Measurements from ENCODE around the gene SNCB. TPM values are rescaled to one million over a fixed set of nuclear protein-coding genes. Genes with fewer than 3 reads are reported as not detected.

The SNCB gene
- total and polyA plus RNA-seq, 2 of the 4 experiments (the other 2 are of a cell fraction), result 0.41 TPM; not detected in 1

DNA sequence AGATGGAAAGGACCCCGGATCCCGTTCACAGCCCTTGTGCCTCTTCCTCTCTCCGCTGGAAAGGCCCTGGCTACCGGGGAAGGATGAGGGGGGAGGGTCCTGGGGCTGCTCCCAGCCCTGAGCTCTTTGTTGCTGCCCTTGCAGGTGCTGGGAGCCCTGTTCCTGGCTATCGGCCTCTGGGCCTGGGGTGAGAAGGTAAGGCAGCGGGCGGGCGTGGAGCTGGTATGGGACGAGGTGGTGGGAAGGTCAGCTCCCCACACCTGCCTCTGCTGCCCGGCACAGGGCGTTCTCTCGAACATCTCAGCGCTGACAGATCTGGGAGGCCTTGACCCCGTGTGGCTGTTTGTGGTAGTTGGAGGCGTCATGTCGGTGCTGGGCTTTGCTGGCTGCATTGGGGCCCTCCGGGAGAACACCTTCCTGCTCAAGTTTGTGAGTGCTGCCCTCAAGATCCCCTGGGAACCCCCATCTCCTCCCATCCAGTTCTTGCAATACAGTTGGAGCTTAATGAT, 21.2 kb upstream of the SNCB start (continued):
- TF ChIP-seq MAZ (IDR thresholded peaks at IDR 0.05; ENCODE audit: borderline replicate concordance, low read depth, low read length), result no peak

DNA sequence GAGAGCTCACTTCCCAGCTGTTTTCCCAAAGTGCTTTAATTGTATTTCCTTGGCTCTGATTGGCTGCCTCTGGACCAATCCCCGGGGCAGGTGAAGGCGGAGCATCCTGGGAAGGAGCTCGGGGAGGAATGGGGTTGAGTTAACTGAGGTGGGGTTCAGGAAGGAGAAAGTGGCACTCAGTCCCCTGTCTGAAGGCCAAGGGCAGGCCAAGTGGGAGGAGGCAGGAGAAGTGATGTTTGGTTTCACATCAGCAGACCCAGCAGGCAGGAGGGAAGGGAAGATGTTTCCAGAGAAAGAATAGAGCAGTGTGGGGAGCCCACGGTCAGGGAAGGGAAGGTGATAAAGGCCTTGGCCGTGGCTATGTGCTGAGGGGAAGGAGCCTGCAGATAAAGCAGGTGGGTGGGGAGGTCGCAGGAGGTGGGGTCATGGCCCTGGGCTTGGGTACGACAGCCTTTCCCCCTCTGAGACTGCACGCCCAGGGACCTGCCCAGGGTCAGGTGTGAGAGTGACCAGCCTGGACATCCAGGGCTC, 20.1 kb upstream of the SNCB start:
- no peak overlapping the region for H3K23ac ChIP-seq (ENCODE audit: low read depth, low read length)
- no peak overlapping the region for H3K4me3 ChIP-seq (ENCODE audit: insufficient read depth, low read depth, low read length)
- no peak overlapping the region for H3K4me2 ChIP-seq (ENCODE audit: low read depth, low read length)
- H2AK5ac ChIP-seq (ENCODE audit: low read depth, low read length), result no peak overlapping the region
- ATAC-seq (ENCODE audit: low read depth) (no peak), DNase-seq (no peak)
- no peak for TF ChIP-seq CEBPB (IDR thresholded peaks at IDR 0.05; ENCODE audit: low read depth, low read length)
- TF ChIP-seq, protein P1, sequence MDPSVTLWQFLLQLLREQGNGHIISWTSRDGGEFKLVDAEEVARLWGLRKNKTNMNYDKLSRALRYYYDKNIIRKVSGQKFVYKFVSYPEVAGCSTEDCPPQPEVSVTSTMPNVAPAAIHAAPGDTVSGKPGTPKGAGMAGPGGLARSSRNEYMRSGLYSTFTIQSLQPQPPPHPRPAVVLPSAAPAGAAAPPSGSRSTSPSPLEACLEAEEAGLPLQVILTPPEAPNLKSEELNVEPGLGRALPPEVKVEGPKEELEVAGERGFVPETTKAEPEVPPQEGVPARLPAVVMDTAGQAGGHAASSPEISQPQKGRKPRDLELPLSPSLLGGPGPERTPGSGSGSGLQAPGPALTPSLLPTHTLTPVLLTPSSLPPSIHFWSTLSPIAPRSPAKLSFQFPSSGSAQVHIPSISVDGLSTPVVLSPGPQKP (IDR thresholded peaks at IDR 0.05; ENCODE audit: borderline replicate concordance, low read depth, low read length), result no peak
- no peak overlapping the region for H3K9ac ChIP-seq (ENCODE audit: low read depth, low read length)
- ChIA-PET CTCF (no interaction called here), POLR2A (ENCODE audit: unreplicated experiment) (no interaction called here)
- 72% methylated on average over 4 of the region's 8 CpGs; no CpG with 5 or more reads in 1 of the 2 experiments for WGBS, 2 experiments (ENCODE audit: extremely low coverage in 2 of 2, insufficient read length in 1 of 2)
- H4K8ac ChIP-seq (ENCODE audit: low read depth in 2 of 2, low read length in 2 of 2), result no peak overlapping the region
- in situ Hi-C loops (cut with MboI; ENCODE audit: low sequenced_read_pairs) (no loop called here), dilution Hi-C loops (cut with HindIII; ENCODE audit: low sequenced_read_pairs, unreplicated experiment) (no loop called here), intact Hi-C loops (cut with micrococcal nuclease) (no loop called here)
- H3K79me1 ChIP-seq (ENCODE audit: low read depth in 1 of 2, low read length in 2 of 2), result peaks cover 4 to 42% of the 10 kb centered on the region in 2 experiments
- peaks cover 39% of the 10 kb centered on the region for H4K20me1 ChIP-seq (ENCODE audit: insufficient read depth, low read length)
- no peaks in the 10 kb centered on the region for H3K27me3 ChIP-seq (ENCODE audit: control insufficient read depth, insufficient read depth, low read length)
- H3K4me1 ChIP-seq (ENCODE audit: control insufficient read depth, insufficient read depth, low read length), result peaks cover 12% of the 10 kb centered on the region; the same call in 1 of the 2 replicates
- H2BK5ac ChIP-seq (ENCODE audit: low read depth, low read length, poor library complexity, severe bottlenecking), result no peak overlapping the region
- no peak overlapping the region for H3K4ac ChIP-seq (ENCODE audit: low read depth, low read length)
- peaks cover 10% of the 10 kb centered on the region; the same call in 1 of the 2 replicates for H3K36me3 ChIP-seq (ENCODE audit: control insufficient read depth, insufficient read depth, low read length)
- H2BK120ac ChIP-seq (ENCODE audit: low read depth, low read length), result no peak overlapping the region
- no peaks in the 10 kb centered on the region for H3K9me3 ChIP-seq (ENCODE audit: control insufficient read depth, insufficient read depth, low read length)
- BruUV-seq (replicated peaks), result no TSS peak
- H3K18ac ChIP-seq (ENCODE audit: low read depth, low read length), result no peak overlapping the region
- H2AK9ac ChIP-seq (replicated peaks; ENCODE audit: low read depth, low read length, poor library complexity), result no peak overlapping the region
- no peak overlapping the region for H2BK20ac ChIP-seq (ENCODE audit: low read depth, low read length)
- H4K91ac ChIP-seq (ENCODE audit: insufficient read depth, low read depth, low read length), result no peak overlapping the region
- no peak overlapping the region for H3K27ac ChIP-seq (ENCODE audit: insufficient read depth, low read length)
- 0 out of 2 replicates have a peak overlapping the region, but pooled peaks have one; percentile 11 for H3K56ac ChIP-seq (ENCODE audit: extremely low read depth, insufficient read depth, low read length)
- H3K9me1 ChIP-seq (ENCODE audit: insufficient read depth, low read length), result peaks cover 13% of the 10 kb centered on the region; the same call in 1 of the 2 replicates
- no peak overlapping the region for H2AFZ ChIP-seq (replicated peaks; ENCODE audit: low read length, poor library complexity)
- no peak overlapping the region for H4K5ac ChIP-seq (ENCODE audit: low read depth, low read length)
- no peak overlapping the region for H2BK15ac ChIP-seq (ENCODE audit: low read depth, low read length)
- no peak overlapping the region for H3K14ac ChIP-seq (replicated peaks; ENCODE audit: low read depth, low read length)

All from IMR-90 (cell line).